ENCODE measurements around the gene FNDC3B.

- TF ChIP-seq POLR2A (IDR thresholded peaks at IDR 0.05; ENCODE audit: low read length) = no peak
- TF ChIP-seq, protein P1, sequence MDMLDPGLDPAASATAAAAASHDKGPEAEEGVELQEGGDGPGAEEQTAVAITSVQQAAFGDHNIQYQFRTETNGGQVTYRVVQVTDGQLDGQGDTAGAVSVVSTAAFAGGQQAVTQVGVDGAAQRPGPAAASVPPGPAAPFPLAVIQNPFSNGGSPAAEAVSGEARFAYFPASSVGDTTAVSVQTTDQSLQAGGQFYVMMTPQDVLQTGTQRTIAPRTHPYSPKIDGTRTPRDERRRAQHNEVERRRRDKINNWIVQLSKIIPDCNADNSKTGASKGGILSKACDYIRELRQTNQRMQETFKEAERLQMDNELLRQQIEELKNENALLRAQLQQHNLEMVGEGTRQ (IDR thresholded peaks at IDR 0.05) = no peak
- no peak for TF ChIP-seq CTCF (IDR thresholded peaks at IDR 0.05)
- TF ChIP-seq MYC (IDR thresholded peaks at IDR 0.05; ENCODE audit: borderline replicate concordance, low read length) = no peak
- TF ChIP-seq RFX5 (IDR thresholded peaks at IDR 0.05) = no peak
- no peak for TF ChIP-seq RCOR1 (IDR thresholded peaks at IDR 0.05; ENCODE audit: low read depth, low read length)
- TF ChIP-seq, protein P2, sequence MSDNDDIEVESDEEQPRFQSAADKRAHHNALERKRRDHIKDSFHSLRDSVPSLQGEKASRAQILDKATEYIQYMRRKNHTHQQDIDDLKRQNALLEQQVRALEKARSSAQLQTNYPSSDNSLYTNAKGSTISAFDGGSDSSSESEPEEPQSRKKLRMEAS (IDR thresholded peaks at IDR 0.05) = no peak
Measured at GRCh38 chr3:172347895-172348679, 308.7 kb downstream of the FNDC3B start.

All from A549 (cell line).